ENCODE measurements around the gene MITD1.
"Not testable (repeated sequence)": the region's sequence is repeated elsewhere in the genome, so short reads cannot be mapped to it uniquely, and the experiment has no call there.

The MITD1 gene

GRCh38 chr2:99180755-99181623, at the start of gene MITD1, which contains the start of gene MRPL30:
MITD1 (minus strand) TSS chr2:99181058; CDS start chr2:99180981, 77 bp downstream.
MRPL30 (plus strand) TSS chr2:99181184; CDS start chr2:99186204, 5,020 bp downstream.
- peak; percentile 83 for DNase-seq (ENCODE audit: low read depth)

GRCh38 chr2:99217929-99218501, 37.2 kb upstream of the MITD1 start:
- no peak for DNase-seq (ENCODE audit: low read depth)

GRCh38 chr2:99216096-99216495, 35.2 kb upstream of the MITD1 start:
- no peak for DNase-seq (ENCODE audit: low read depth)

- DNase-seq (ENCODE audit: low read depth): no peak
These were observed 24.6 kb upstream of the MITD1 start for GRCh38 chr2:99205491-99205890.

- no peak for DNase-seq (ENCODE audit: low read depth)
These were observed 21.3 kb upstream of the MITD1 start for GRCh38 chr2:99201959-99202678.

GRCh38 chr2:99200076-99200800, 19.4 kb upstream of the MITD1 start:
- DNase-seq (ENCODE audit: low read depth): no peak

GRCh38 chr2:99198103-99198841, 17.4 kb upstream of the MITD1 start:
- no peak for DNase-seq (ENCODE audit: low read depth)

GRCh38 chr2:99192364-99192763, 11.5 kb upstream of the MITD1 start:
- not testable (repeated sequence) for DNase-seq (ENCODE audit: low read depth)

- DNase-seq (ENCODE audit: low read depth): no peak
These were observed 9.7 kb upstream of the MITD1 start for GRCh38 chr2:99190548-99190947.

GRCh38 chr2:99188357-99188756, 7.5 kb upstream of the MITD1 start:
- no peak for DNase-seq (ENCODE audit: low read depth)

GRCh38 chr2:99187011-99187410, 6.2 kb upstream of the MITD1 start:
- no peak for DNase-seq (ENCODE audit: low read depth)

GRCh38 chr2:99184811-99185210, 4.0 kb upstream of the MITD1 start:
- DNase-seq (ENCODE audit: low read depth): no peak

- DNase-seq (ENCODE audit: low read depth): no peak
These were observed 2.2 kb upstream of the MITD1 start for GRCh38 chr2:99183025-99183424.

GRCh38 chr2:99181624-99182000, 754 bp upstream of the MITD1 start:
- no peak for DNase-seq (ENCODE audit: low read depth)

GRCh38 chr2:99171377-99172140, 9.3 kb downstream of the MITD1 start:
- no peak for DNase-seq (ENCODE audit: low read depth)

- no peak for DNase-seq (ENCODE audit: low read depth)
These were observed 11.3 kb downstream of the MITD1 start for GRCh38 chr2:99169534-99169933.

- DNase-seq (ENCODE audit: low read depth): no peak
These were observed 14.6 kb downstream of the MITD1 start for GRCh38 chr2:99166218-99166617.

- DNase-seq (ENCODE audit: low read depth): no peak
These were observed 21.3 kb downstream of the MITD1 start for GRCh38 chr2:99159594-99159993.

GRCh38 chr2:99158599-99158998, 22.3 kb downstream of the MITD1 start:
- no peak for DNase-seq (ENCODE audit: low read depth)

- no peak for DNase-seq (ENCODE audit: low read depth)
These were observed 24.0 kb downstream of the MITD1 start for GRCh38 chr2:99156891-99157290.
